Pancreas (tissue), 10 donors: ENCODE measurements around the gene TMEM220. TPM values are rescaled to one million over a fixed set of nuclear protein-coding genes. Genes with fewer than 3 reads are reported as not detected.
A peak's percentile ranks its signal among the peaks of the same experiment; 100 is the strongest.

Experiments
- ATAC-seq, 4 donors: fragments of 200-7000 bp; cut with Tn5 transposase; one replicate each; pipeline versions ENCODE4 v1.8.0 to v1.9.1; 2020; ENCODE audit warnings: mild to moderate bottlenecking in 4 of 4, moderate library complexity in 4 of 4
- DNase-seq, 6 donors: peaks; one replicate each; pipeline ENCODE4 v3.0.0-alpha.2; 2020
- FAIRE-seq: peaks from 2 replicates; lab custom pipeline; 2012; peaks lifted over from hg19 to GRCh38; lab: Jason Lieb, UNC
- H3K27ac ChIP-seq, 4 donors: fragments of 200-600 bp; sonication (generic); 1 replicate in 3 of 4; 2 replicates in 1 of 4; pipeline versions ENCODE4 v1.5.0 to v1.8.0; 2020
- H3K27me3 ChIP-seq, 4 donors: fragments of 200-600 bp; one replicate each; pipeline ENCODE4 v1.8.0; 2021
- H3K36me3 ChIP-seq, 3 donors: fragments of 200-600 bp; sonication (generic) in 1 of 3; one replicate each; pipeline versions ENCODE4 v1.5.0 to v1.8.0; 2020 to 2021
- H3K4me1 ChIP-seq, 3 donors: fragments of 200-600 bp; one replicate each; pipeline ENCODE4 v1.8.0; 2021
- H3K4me3 ChIP-seq, 4 donors: fragments of 200-600 bp; sonication (generic) in 2 of 4; one replicate each; pipeline versions ENCODE4 v1.5.0 to v1.8.0; 2020 to 2021
- H3K9me3 ChIP-seq, 4 donors: fragments of 200-600 bp; one replicate each; pipeline ENCODE4 v1.8.0; 2021
- CTCF ChIP-seq, 4 donors: fragments of 200-600 bp; sonication (generic) in 3 of 4; IDR thresholded peaks; one replicate each; pipeline versions ENCODE4 v1.5.0 to v1.8.0; 2021; ENCODE audit warnings: antibody characterized with exemption in 4 of 4
- WGBS, 2 donors: extraction: QIAGEN DNeasy Blood & Tissue Kit; methylation state at CpG; one replicate each; pipeline ENCODE4 v1.1.7; 2013; 5-methylcytosine and 5-hydroxymethylcytosine counted together
- intact Hi-C, 3 donors: fragments of 100-400 bp; cut with DNase I; formaldehyde crosslinking; loops; one replicate each; pipeline versions ENCODE4 v1.11.1 to v1.14.2; 2022
- polyA plus RNA-seq, 2 donors: library from polyadenylated mRNA; stranded (reverse); fragments of 200-250 nt; gene quantifications; one replicate each; pipeline ENCODE4 v1.2.3, GENCODE V29; 2013
- total RNA-seq, 6 donors: library from RNA; stranded (reverse); fragmentation: NEBNext Ultra II Directional in 4 of 6; extraction: Animal tissue kit (Norgen Biotek cat#: 25700) in 4 of 6; gene quantifications; one replicate each; pipeline versions ENCODE4 v1.2.1 to v1.2.4, GENCODE V29; 2021 to 2023
- donor health status: healthy with polysubstance abuse.
- donor health status: DM: no; HTN: no; CAD: no; lungs with moderate emphysema.
- donor health status: DM: no; HTN: no; CAD: no.
- donor health status: control.
- donor health status: control.
- donor health status: Bipolar disorder and iron deficiency.
- donor health status: DM: yes; HTN: yes; CAD: no.
- donor health status: DM: no; HTN: no; CAD: no.
- donor health status: DM: no; HTN: no; CAD: no.
- donor health status: DM: yes; HTN: yes; CAD: no.

The TMEM220 gene
- total RNA-seq (10 to 100 TPM in 1 of 6 donors, 1 to 10 TPM in 5; 3.0 to 12.4 (median 8.2) TPM), polyA plus RNA-seq (1 to 10 TPM; 6.2 to 9.2 TPM)

DNA sequence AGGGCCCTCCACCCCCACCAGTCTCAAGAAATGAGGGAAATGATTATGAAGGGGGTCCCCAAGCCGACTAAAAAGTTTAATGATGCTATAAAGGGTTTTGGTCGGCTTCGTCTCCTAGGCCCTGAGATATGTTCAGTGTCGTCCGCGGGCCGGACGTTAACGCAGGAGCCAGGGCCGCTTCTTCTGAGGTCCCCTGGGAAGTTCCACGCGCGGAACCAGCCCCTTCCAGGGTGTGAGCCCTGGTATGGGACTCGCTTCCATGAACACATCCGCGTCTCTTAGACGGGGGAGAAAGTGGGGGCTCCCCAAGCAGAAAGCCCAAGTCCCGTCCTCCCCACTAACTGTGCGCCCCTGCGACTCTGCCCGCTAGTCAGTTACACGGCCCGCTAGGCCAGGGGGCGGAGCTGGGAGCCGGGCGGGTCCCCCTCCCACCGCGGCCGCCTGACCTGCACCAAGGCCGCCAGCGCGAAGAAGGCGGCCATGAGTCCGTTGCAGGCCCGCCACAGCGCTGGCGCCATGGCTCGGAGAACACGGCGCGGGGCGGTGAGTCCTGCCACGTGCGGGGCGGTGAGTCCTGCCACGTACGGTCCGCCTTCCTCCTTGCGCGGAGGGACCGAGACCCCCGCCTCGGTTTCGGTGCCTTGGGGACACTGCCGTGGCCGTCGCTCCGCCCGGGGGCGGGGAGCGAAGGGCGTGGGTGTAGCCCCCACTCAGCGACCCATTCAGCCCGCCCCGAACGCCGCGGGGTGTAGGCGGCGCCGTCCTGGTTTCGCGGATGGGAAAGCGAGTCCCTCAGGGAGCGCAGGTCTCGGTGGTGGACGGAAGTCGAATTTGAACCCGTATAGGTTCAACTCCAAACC is at the start of gene TMEM220:
TMEM220 (minus strand) TSS at position 690 of the 860 bp plus-strand sequence; CDS start at position 518, 172 bp downstream.
- intact Hi-C loops, result no loop called here
- Histone ChIP-seq H3K4me1 (no peaks in the 10 kb centered on the region), H3K27me3 (no peaks in the 10 kb centered on the region), H3K27ac (peak within 1 kb of the TSS; percentile 92 to 96 (median 96)), H3K9me3 (no peaks in the 10 kb centered on the region), H3K4me3 (peak within 1 kb of the TSS; percentile 63 to 71 (median 67)), H3K36me3 (no peaks in the 10 kb centered on the region)
- 2% methylated on average over 76 to 79 of the region's 79 CpGs for WGBS, 2 donors
- peak; percentile 95 to 97 (median 96) for ATAC-seq
- TF ChIP-seq CTCF (IDR thresholded peaks at IDR 0.05), result no peak
- DNase-seq, result peak; percentile 74 to 93 (median 84)
- no peak for FAIRE-seq

DNA sequence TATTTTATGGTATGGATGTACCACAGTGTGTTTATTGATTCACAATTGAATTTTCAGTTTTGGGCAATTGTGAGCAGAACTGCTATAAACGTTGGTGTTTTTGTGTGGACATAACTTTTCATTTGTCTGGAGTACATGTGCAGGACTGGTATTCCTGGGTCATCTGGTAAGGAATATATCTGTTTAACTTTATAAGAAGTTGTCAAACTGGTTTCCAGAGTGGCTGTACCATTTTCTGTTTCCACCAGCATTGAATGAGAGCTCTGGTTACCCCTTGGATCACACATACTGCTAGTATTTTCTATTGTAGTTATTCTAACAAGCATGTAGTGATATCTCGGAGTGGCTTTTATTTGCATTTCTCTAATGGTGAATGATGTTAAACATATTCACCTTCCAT is 49.8 kb upstream of the TMEM220 start:
- ATAC-seq (no peak), DNase-seq (no peak), FAIRE-seq (no peak)
- H3K27ac ChIP-seq, result no peak overlapping the region
- H3K9me3 ChIP-seq, result no peaks in the 10 kb centered on the region
- no peaks in the 10 kb centered on the region for H3K4me1 ChIP-seq
- TF ChIP-seq CTCF (IDR thresholded peaks at IDR 0.05), result no peak
- 57 to 64% methylated on average over 2 of the region's 2 CpGs for WGBS, 2 donors
- no peak overlapping the region for H3K4me3 ChIP-seq
- no peaks in the 10 kb centered on the region for H3K36me3 ChIP-seq
- intact Hi-C loops, result no loop called here
- no peaks in the 10 kb centered on the region for H3K27me3 ChIP-seq

GRCh38 chr17:10777890-10778289 is 48.1 kb upstream of the TMEM220 start:
- ATAC-seq, result no peak
- 83 to 88% methylated on average over 6 of the region's 6 CpGs for WGBS, 2 donors
- H3K36me3 ChIP-seq, result no peaks in the 10 kb centered on the region
- no peak overlapping the region for H3K27ac ChIP-seq
- no peak for TF ChIP-seq CTCF (IDR thresholded peaks at IDR 0.05)
- H3K9me3 ChIP-seq, result no peaks in the 10 kb centered on the region
- no peak for DNase-seq
- FAIRE-seq, result no peak
- no peaks in the 10 kb centered on the region for H3K27me3 ChIP-seq
- intact Hi-C loops, result no loop called here
- H3K4me3 ChIP-seq, result no peak overlapping the region
- H3K4me1 ChIP-seq, result no peaks in the 10 kb centered on the region

DNA sequence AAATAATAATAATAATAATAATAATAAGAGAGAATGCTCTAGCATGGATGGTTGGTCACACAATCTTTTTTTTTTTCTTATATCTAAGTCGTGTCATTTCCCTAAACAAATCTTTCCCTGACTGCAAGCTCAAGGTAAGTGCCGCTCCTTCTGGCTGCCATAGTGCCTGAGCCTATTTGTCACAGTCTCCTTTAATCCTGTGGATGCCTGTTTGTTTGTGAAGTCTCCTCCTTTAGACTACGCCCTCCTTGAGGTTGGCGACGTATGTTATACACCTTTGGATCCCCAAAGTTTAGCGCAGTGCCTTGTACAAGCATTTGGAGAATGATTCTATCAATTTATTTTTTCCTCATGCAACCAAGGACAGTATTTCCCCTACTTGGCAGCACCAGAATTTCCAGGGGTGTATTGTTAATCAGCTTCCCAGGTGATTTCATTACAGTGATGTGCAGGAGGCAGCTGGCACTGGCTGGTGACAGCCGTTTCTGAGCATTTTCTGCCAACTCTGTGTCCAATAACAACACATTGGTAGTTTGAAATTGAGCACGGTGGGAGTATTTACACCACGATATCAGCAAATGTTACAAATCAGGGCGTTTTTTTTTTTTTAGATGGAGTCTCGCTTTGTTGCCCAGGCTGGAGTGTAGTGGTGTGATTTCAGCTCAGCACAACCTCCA is 47.4 kb upstream of the TMEM220 start:
- 79 to 84% methylated on average over 11 of the region's 11 CpGs for WGBS, 2 donors
- DNase-seq (no peak), FAIRE-seq (no peak), ATAC-seq (no peak)
- H3K36me3 ChIP-seq, result no peaks in the 10 kb centered on the region
- no peaks in the 10 kb centered on the region for H3K4me1 ChIP-seq
- H3K4me3 ChIP-seq, result no peak overlapping the region
- H3K27ac ChIP-seq, result no peak overlapping the region
- H3K9me3 ChIP-seq, result no peaks in the 10 kb centered on the region
- H3K27me3 ChIP-seq, result no peaks in the 10 kb centered on the region
- intact Hi-C loops, result no loop called here
- TF ChIP-seq CTCF (IDR thresholded peaks at IDR 0.05), result no peak
